GM19328 (cell line): ENCODE data around the gene WNT1.

ENCODE experiments used
- ATAC-seq: cut with Tn5 transposase; IDR thresholded peaks from one replicate; pipeline ENCODE4 v1.9.1; 2021; ENCODE audit warnings: mild to moderate bottlenecking, moderate library complexity; ENCODE audit not compliant: unreplicated experiment

The WNT1 gene

DNA sequence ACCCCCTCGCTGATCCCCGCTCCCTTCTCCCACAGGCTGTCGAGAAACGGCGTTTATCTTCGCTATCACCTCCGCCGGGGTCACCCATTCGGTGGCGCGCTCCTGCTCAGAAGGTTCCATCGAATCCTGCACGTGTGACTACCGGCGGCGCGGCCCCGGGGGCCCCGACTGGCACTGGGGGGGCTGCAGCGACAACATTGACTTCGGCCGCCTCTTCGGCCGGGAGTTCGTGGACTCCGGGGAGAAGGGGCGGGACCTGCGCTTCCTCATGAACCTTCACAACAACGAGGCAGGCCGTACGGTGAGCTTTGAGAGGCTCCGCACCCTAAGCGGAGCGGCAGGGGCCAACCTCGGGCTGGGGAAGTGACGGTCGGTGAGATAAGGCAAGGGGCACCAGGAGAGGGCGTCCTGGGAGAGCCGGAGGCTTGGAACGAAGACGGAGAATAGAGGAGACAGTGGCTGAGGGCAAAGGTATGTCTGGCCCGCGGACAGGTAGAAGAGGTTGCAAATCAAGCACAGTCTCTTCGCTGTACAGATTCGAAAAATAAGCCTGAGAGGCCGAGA lies 2.3 kb downstream of the WNT1 start:
- no peak for ATAC-seq

GRCh38 chr12:48980953-48981756 lies 3.0 kb downstream of the WNT1 start:
- no peak for ATAC-seq

DNA sequence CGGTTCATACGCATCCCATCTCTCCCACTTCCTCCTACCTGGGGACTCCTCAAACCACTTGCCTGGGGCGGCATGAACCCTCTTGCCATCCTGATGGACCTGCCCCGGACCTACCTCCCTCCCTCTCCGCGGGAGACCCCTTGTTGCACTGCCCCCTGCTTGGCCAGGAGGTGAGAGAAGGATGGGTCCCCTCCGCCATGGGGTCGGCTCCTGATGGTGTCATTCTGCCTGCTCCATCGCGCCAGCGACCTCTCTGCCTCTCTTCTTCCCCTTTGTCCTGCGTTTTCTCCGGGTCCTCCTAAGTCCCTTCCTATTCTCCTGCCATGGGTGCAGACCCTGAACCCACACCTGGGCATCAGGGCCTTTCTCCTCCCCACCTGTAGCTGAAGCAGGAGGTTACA lies 3.6 kb downstream of the WNT1 start:
- no peak for ATAC-seq

- no peak for ATAC-seq
These were observed 4.4 kb downstream of the WNT1 start for GRCh38 chr12:48982397-48983080.

DNA sequence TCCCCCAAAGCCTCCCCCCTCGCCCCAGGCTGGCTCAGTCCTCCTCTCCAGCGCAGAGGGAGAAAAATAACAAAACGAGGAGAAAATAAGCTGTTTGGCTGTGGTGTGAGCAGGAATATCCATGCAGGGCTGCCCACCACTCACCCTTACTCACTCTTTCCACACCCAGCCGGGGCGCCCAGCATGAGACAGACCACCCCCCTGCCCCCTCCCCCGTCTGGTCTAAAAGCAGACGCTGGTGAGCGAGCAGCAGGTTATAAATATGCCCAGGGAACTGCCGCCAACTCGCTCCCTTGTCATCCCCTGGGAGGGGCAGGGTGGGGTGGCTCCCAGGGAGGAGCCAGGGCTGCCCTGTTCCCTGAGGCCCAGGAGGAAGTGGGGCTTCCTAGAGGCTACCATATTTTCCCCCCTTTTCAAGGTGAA lies 7.4 kb downstream of the WNT1 start:
- ATAC-seq, result no peak

DNA sequence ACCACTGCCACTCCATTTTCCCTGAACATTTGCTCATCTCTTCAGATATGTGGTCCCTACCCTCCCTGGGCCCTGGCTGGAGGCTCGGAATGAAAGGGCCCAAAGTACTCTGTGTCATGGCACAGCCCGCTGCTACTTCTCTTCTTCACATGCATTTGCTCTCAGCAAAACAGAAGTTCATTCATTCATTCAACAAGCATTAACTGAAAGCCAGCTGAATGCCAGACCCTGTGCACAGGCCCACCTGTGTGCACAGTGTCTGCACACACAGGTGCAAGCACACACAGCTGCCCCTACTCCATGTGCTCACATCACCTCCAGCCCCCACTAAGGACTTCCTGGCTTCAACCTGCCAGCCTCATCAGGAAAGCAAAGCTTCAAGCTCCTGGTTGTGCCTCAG lies 7.8 kb downstream of the WNT1 start:
- no peak for ATAC-seq

GRCh38 chr12:48986720-48987291 lies 8.7 kb downstream of the WNT1 start:
- no peak for ATAC-seq

- ATAC-seq, result no peak
These were observed 10.0 kb downstream of the WNT1 start for GRCh38 chr12:48988030-48988649.

DNA sequence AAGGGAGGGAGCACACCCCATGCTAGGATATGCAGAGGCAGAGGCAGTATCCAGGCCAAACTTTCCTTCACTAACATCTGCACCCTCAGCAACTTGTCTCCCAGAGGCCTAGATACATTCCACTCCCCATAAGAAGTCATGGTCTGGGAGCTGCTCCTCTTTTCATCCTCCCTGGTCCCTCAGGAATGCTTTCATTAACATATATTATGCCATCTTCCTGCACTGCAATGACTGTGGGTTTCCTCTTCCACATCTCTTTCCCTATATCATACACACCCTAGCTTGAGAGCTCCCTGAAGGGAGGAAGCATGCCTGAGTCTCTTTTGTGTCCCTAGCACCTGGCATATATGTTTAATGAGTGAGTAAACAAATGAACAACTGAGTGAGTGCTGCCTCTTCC lies 12.4 kb downstream of the WNT1 start:
- no peak for ATAC-seq

- no peak for ATAC-seq
These were observed 13.3 kb downstream of the WNT1 start for GRCh38 chr12:48991247-48992050.

DNA sequence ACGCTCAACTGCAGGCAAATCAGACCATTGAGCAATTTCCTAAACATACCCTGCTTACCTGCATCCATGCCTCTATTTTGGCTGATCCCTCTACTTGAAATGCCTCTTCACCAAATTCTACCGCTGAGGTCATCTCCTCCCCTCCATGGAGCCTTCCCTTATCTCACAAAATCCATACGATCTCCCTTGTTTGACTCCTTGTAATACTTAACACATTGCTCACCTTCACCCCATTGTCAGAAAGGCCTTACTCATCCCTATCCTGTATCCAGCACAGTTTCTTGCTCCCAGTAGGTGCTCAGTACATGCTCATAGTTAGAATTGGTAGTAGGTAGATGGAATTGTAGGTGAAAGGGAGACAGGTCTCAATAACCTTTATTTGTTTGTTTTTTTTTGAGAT lies 15.7 kb downstream of the WNT1 start:
- no peak for ATAC-seq

DNA sequence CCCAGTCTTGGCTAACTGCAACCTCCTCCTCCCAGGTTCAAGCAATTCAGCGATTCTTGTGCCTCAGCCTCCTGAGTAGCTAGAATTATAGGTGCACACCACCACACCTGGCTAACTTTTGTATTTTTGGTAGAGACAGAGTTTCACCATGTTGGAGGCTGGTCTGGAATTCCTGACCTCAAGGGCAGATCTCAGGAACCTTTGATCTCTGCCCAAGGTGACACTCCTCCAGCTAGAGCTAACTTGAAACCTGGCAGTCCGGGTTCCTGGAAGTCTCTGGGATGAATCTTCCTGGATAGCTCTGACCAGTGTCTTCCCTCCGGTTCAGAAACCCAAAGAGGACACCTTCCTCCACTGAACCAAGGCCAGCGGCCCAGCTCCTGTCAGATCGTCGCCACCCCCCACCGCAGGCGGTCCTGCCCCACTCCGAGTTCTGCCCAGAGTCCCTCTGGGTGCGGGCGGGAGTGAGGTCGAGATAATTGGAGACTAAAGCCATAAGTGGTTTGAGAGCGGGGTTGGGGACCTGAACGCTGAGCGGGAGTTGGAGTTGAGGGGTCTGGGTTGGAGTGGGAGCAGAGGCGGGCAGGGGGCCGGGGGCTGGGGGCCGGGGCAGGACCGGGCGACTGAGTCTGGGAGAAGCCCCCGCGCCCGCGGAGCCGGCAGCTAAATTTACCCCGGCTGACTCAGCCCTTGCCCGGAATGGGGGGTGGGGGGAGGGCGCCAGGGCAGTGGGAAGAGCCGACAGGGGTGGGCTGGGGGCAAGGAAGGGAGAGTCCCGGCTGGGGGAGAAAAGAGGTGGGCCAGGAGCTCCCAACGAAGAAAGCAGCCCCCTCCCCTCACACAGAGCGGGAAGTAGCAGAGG lies 16.3 kb downstream of the WNT1 start:
- no peak for ATAC-seq

GRCh38 chr12:48995086-48995879 lies 17.2 kb downstream of the WNT1 start:
- ATAC-seq, result no peak

DNA sequence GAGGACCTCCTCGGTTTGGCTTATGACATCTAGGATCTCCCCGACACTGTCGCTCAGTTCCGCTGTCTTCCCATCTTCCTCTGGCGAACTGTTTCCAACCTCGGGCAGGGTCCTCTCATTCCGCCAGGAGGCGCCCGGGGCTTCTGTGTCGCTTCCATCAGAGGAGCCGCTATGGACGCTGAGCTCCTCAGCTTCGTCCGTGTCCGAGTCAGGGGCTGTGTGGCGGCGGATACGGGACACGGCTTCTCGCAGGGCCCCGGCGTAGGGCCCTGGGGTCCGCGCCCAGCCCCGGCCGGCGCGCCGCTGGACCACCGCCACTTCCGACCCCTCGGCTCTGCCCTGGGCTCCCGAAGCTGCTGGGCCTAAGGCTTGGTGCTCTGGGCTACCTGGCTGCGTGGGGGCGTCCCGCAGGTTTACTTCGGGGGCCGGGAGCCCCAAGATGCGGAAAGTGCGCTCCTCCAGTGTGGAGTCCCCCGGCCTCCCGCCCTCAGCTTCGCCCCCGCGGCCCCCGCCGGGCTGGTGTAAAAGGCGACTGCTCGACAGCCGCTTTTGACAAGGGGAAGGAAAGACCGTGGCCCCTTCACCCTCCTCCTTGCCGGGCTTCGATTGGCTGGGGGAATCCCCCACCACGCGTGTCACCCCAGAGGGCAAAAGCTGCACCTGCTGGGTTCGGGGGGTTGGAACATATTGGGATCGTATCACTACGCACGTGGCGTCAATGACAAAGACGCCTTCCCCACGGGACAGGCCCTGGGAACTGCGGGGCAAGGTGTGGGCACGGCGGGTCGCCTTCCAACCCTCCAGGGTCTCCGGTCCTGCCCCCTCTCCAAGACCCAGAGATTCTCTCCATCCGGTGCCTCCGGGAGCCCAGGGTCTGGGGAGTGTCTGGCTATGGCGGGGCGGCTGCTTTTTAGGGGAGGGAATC lies 18.9 kb downstream of the WNT1 start:
- no peak for ATAC-seq

GRCh38 chr12:48997719-48998496 lies 19.8 kb downstream of the WNT1 start:
- no peak for ATAC-seq

DNA sequence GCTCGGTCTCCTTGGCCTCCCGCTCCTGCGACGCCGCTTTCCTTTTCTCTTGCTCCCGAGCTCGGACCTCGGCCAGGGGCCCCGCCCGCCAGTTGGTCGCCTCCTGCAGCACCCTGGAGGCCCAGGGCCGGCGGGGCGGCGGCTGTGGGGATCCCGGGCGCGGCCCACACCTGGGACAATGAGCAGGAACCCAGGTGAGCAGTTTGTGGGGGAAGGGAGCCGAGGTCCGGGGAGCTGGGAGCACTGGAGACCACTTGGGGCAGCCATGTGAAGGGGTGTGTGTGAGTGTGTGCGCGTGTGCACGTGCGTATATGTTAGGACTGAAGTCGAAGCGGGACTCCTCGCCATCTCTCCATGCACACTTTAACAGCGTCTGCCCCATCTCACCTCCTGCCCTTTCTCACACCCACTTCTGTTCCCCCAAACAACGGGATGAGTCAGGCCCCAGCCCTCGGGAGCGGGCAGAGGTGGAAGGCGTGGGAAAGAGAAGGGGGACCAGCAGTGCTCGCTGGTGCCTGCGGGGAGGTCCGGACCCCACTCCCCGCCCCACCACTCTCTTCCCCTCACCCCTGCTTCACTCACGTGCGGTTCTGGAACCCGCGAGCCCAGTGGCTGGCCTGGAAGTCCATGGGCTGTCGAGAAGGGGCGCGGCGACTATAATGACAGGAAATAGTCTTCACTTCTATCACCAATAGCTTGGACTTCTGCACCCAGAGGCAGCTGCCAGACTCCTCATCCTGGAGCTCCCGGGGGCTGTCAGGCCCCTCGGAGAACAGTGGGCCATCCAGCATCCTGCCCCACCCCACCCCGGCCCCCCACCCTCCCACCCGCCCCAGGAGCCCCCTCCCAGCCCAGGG lies 20.6 kb downstream of the WNT1 start:
- ATAC-seq, result no peak
